ENCODE results near the gene DNAJC12.
"Not testable (repeated sequence)": the region's sequence is repeated elsewhere in the genome, so short reads cannot be mapped to it uniquely, and the experiment has no call there.

Gene DNAJC12

DNA sequence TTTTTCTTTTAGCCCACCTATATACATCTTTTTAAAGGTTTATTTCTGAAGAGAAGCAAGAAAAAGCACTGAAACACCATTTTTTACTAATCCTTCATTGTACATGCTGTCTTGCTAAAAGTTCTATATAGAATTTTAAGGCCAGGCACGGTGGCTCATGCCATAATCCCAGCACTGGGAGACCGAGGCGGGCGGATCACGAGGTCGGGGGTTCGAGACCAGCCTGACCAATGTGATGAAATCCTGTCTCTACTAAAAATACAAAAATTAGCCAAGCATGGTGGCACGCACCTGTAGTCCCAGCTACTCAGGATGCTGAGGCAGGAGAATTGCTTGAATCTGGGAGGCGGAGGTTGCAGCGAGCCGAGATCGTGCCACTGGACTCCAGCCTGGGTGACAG lies 1.5 kb upstream of the DNAJC12 start:
- not testable (repeated sequence) for DNase-seq

DNA sequence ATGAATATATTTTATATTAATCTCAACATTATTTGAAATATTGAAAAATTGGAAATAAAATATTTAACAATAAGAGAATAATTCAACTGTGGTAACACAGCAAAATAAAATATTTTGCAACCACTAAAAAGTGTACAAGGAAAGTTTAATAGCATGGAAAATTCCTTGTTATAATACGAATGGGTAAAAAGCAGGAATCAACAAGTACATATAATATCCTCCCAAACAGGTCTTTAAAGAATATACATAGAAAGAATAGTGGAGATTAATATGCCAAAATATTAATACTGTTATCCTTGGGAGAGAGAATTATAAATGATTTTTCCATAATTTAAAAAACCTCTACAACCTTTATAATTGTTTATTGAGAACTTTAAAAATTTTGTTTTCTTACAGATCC lies 1.0 kb downstream of the DNAJC12 start:
- no peak for DNase-seq

DNA sequence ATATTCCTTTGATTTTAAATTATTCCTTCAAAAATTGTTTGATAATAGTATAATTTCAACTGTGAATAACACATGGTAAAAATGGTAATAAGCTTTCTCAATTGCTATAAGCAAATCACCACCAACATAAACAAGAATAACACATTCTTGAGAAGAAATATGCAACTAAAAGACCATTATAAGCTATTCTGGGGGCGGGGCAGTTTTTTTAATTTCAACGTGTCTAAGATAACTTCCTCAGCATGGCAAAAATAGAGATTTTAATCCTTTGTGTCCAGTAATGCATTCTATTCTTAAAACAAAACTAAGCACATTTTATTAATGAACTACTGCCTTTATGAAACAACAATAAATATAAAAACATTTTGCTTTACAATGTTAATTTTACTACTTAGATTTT lies 1.5 kb downstream of the DNAJC12 start:
- DNase-seq: no peak

DNA sequence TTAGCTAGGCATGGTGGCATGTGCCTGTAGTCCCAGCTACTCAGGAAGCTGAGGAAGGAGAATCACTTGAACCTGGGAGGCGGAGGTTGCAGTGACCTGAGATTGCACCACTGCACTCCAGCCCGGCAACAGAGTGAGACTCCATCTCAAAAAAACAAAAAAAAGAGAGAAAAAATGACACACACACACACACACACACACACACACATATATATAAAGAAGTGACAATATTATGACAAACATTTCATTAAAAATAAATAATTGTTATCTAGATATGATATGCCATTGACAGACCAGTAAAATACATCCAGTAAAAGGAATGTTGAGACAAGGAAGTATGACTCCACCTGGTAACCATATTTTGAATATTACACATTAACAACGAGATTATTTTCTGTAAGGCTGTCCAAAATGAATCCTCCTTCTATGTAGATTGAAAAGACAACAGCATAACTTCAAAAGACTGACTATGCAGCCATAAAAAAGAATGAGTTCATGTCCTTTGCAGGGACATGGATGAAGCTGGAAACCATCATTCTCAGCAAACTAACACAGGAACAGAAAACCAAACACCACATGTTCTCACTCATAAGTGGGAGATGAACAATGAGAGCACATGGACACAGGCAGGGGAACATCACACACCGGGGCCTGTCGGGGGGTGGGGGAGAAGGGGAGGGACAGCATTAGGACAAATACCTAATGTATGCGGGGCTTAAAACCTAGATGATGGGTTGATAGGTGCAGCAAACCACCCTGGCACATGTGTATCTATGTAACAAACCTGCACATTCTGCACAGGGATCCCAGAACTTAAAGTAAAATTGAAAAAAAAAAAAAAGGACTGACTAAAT lies 2.2 kb downstream of the DNAJC12 start:
- DNase-seq: not testable (repeated sequence)

DNA sequence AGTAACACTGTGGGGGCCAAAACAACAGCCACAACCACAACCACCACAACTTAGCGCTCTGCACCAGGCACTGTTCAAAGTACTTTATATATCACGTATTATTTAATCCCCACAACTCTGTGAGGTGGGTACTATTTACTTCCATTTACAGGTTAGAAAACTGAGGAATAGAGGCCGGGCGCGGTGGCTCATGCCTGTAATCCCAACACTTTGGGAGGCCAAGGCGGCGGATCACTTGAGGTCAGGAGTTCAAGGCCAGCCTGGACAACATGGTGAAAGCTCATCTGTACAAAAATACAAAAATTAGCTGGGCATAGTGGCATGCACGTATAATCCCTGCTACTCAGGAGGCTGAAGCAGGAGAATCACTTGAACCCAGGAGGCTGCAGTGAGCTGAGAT lies 3.6 kb downstream of the DNAJC12 start:
- DNase-seq: no peak

DNA sequence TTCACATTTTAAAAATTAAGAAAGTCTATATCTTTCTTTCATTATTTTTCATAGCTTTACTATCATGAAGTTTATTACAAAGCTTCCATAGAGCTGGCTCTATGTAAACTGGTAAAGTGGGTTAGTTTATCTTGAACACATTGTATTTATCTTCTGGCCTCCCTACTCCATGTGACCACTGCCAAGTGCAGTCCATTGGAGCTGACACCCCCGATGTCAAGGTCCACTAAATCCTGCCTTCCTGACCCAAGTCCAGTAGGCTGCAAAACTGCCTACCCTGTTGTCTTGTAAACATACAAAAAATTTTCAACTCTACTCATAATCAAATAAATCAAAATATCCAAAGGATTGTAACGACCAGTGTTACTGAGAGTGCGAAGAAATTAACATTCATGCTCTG lies 10.2 kb downstream of the DNAJC12 start:
- no peak for DNase-seq

DNA sequence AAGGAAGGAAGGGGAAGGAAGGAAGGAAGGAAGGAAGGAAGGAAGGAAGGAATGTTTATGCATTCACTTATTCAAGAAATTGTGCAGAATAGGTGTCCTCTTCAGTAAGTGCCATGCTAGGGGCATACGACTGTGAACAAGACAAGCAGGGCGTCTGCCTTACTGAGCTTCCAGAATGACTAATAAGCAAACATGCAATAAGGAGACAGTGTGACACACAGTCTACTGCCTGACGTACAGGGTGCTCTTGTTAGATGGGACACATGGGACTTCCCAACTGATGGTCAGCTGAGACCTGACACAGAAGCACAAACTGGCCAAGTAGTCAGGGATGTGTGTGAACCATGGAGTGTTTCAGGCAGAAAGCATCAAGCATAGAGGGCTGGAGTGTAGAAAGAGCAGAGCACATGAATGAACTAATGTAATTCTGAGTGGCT lies 18.2 kb downstream of the DNAJC12 start:
- no peak for DNase-seq

DNA sequence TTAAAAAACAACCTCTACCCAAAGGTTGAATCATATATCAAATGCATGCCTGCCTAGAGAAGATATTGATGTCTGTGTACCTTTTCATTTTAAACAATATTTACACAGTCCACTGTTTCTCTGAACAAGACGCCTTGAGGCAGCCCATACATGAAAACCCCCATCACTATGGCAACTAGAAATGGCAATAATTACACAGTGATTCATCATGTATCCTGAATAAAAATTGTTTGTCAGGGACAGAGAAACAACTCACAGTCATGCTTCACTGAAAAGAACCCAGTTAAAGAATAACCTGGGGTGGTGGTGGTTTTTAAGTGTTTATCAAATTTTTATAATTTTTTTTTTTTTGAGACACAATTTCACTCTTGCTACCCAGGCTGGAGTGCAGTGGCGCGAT lies 19.7 kb downstream of the DNAJC12 start:
- DNase-seq: no peak

DNA sequence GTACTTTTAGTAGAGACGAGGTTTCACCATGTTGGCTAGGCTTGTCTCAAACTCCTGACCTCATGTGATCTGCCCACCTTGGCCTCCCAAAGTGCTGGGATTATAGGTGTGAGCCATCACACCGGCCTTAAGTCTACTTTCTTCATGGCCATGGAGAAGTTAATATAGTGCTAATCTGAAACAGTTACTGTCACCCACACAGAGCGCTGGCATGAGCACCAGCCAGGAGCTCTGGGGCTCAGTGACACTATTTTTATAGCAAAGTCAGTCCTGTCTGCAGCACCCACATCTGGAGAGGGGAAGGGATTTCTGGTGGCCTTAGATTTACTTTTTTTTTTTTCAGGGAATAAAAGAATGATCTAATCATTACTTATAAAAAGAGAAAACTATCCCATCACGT lies 21.3 kb downstream of the DNAJC12 start:
- DNase-seq: no peak

DNA sequence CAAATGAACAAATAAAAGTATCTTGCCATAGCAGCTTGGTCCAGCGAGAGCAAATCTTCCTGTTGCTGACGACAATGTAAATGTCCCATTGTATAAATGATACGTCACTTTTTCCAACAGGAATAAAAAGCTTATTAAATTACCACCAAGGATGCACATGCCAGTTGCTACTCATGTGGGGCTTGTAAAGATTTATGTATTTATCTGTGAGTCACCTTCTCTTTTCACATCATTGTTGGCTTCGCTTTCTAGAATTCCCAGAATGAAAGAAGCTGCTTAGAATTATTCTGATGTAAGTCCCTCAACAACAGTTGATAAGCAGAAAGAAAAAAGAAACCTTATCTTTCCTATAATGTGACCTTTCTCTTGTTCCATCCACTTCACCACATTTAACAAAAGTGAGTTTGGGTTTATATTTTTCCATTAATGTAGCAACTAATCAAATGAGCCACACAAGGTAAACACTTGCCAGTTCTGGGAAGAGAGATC lies 22.4 kb downstream of the DNAJC12 start:
- no peak for DNase-seq

DNA sequence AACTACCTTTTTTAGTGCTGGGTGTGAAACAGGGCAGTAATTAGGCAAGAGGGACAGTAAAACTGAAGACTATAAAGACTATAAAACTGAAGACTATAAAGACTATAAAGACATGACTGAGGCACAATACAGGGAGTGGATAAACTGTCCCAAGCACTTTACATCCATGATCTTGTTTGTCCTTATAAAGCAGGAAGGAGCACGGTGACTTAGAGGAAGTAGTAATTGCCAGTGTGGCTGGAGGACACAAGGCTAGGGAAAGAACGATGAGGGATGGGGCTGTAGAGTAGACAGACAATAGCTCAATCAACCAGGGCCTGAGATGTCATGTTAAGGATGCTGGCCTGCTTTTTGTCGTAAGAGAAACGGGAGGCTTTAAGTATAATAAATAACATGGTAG lies 26.0 kb downstream of the DNAJC12 start:
- DNase-seq: no peak

DNA sequence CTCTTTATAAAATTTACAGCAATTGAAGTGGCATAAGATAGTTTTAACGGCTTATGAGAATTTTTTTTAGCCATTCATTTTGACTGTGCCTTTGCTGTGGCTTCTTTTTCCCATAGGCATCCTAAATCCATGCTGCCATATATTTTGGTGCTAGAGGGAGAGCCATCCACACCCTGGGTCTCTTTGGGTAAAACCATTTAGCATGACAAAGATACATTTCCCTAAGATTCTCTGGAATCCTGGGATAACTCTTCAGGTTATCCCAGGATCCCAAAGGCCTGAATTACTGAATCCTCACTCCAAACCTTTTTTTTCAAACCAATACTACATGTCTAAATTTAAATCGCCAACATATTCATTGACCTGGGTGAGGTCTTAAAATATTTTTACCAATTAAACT lies 28.9 kb downstream of the DNAJC12 start:
- no peak for DNase-seq

DNA sequence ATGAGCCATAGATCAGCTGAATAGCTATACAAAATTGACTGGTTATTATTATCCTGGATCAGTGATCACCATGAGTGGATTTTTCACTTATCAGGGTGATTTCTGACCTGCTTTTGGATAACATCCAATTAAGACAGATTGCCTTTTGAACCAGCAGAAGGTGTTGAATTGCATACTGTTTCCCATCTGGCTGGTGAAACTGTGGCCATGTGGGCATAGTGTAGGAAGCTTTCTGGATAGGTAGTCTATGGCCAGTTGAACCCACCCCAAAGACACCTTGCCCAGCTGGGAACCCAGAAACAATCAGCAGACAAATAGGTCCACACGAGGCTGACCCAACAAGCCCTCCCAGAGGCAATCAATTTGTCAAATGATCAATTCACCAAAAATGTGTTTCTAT lies 29.3 kb downstream of the DNAJC12 start:
- DNase-seq: no peak

DNA sequence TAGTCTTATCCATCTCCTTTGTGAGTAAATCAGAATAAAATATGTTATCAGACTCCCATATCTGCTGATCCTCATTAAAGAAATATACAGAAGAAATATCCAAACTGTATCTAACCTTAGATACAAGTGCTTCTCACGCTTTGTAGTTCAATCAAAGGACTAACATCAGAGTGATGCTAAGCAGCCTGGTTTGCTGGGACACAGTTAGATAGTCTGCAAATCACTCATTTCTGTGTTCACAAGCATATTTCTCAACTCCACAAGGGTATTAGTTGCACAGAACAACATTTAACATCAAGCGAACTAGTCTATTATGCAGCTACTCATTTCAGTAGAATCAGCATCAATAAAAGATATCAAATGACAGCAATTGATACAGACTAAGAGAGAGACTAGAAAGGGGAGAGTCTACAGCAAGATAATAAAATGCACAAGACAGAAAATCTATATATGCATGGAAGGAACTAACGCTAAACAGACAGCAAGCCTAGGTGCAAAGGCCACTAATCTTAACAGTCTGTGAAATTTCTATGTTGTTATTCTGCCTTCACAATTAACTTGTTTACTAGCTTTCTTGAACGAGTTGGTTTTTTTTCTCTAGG lies 30.0 kb downstream of the DNAJC12 start:
- DNase-seq: no peak

DNA sequence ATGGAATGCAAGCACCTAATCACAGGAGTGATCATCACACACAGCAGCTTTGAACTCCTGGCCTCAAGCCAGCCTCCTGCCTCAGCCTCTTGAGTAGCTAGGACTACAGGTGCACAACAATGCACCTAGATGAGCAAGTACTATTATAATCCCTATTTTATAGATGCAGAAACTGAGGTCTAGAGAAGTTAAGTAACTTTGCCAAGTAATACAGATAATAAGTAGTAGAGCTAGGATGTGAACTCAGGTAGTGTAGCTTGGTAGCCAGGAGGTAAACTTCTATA lies 33.7 kb downstream of the DNAJC12 start:
- DNase-seq: no peak

DNA sequence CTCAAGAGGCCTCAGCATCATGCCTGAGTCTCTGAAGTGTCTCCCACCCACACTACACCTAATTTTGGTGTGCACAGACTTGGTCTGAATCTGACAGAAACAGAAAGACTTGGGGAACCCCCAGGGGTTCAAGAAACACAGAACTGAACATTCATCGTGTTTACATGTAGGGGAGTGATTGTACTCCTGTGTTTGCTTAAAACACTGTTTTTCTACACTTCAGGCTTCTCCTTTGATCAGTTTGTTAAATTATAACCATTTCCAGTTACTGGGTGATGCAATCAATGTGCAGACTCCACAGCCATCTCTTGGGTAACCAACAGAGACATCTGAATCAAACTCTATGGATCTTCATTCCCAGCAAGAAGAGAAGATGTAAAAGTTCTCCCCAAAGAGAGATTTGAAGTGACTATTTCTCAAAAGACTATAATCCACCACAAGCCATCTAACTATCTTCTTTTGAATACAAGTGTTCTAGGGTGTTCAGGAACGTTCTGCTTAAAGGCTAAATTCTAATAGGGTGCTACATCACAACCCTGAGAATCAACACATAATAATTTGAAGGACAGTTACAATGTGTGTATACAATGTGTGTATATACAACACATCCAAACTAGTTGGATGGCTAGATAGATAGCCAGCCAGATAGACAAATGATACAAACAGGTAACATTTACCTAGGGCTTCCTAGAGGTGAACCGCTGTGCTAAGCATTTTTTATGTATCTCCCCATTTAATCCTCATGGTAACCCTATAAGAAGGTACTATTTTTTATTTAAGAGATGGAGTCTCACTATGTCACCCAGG lies 34.2 kb downstream of the DNAJC12 start:
- no peak for DNase-seq

DNA sequence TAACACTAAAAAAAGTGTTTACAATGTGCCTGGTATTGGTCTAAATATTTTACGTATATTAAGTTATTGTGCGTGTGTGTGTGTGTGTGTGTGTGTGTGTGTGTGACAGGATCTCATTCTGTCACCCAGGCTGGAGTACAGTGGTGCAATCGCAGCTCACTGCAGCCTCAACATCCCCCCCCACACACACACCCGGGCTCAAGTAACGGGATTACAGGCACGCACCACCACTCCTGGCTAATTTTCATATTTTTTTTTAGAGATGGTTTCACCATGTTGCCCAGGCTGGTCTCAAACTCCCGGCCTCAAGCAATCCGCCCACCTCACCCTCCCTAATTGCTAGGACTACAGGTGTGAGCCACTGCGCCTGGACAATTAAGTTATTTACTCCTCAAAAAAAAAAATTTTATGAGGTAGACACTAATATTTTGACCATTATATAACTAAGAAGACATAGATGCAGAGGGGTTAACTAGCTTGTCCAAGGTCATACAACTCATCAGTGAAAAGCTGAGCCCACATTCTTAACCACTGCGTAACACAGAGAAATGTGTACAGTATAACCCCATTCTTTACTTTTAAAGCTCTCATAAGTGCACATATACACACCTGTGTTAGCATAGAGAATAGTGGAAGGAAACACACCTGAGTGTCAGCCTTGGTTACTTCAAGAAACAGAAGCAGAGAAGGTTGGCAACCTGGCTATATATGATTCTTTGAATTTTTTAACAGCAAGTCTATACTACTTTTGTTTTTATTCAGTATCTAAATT lies 35.0 kb downstream of the DNAJC12 start:
- DNase-seq: no peak

DNA sequence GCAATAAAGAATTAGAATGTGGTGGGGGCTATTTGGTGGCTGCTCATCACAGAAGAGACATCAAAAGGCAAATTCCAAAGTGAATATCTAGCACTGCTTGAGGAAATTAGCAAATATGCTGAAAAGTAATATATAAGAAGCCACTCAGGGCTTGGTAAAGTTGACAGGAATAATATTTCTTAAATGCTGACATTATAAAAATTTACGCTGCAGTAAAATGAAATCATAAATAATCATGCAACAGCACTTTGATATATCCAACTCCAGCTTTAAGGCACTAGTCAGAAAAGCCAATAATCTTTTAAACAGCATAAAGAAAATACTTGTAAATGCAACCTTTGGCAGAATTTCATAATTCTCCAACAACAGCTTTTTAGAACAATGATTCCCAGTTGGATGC lies 36.9 kb downstream of the DNAJC12 start:
- DNase-seq: no peak

DNA sequence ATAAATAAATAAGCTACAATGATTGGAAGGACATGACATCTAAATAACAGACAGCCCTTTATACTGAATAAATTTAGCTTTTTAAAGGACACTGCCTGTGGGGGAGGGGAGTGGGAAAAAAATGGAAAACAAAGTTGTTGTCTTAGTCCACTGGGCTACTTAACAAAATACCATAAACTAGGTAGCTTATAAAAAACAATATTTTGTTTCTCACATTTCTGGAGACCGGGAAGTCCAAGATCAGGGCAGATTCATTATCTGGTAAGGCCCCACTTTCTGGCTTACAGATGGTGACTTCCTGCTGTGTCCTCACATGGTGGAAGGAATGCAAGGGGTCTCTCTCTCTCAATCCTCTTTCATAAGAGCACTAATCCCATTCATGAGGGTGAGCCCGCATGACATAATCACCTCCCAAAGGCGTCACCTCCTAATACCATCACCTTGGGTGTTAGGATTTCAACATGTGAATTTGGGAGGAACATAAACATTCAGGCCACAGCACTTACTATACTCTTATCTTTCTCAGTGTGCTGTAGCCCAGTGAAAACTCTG lies 43.0 kb downstream of the DNAJC12 start:
- DNase-seq: no peak

DNA sequence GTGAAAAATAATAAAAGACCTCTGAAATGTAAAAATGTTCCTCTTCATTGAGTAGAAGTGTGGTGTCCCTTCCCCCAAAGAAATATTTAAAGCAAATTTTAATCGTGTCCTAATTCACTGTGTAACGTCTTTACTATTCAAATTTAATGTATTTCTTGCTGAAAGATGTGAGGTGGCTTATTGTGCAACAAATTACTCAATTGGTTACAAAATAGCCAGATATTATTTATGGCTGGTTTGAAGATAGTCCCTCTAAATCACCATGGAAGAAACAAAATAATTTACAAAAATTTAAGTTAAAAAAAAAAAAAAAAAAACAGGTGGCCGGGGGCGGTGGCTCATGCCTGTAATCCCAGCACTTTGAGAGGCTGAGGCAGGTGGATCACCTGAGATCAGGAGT lies 43.7 kb downstream of the DNAJC12 start:
- DNase-seq: no peak

DNA sequence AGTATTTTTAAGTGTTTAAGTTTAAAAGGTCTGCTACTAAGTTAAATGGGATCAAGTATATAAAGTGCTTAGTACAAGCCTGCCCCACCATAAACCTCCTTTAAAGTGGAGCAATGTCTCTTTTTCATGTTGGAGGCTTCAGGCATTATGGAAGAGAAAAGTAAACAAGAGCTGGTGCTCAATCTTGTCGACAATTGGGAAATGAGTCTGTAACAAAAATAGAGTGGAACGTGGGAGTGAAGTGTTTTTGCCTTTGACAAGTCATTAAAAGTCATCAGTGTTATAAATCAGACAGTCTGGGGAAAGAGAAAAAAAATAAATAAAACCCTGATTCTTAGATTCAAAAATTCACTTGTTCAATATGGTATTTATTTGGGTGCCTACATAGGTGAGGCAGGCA lies 44.7 kb downstream of the DNAJC12 start:
- no peak for DNase-seq

DNA sequence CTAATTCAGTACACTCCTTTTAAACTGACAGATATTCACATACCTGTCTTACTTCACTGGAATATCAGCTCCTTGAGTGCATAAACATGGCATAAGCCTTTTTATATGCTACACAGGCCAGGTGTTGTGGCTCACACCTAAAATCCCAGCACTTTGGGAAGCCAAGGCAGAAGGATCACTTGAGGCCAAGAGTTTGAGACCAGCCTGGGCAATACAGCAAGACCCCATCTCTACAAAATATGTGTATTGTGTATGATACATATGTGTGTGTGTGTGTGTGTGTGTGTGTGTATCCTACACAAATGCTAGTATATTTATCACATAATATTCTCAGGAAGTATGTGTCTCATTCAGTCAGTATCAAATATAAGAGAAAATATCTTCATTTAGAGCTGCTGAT lies 45.3 kb downstream of the DNAJC12 start:
- no peak for DNase-seq

Measured in stimulated activated naive CD4-positive, alpha-beta T cell treated with Interleukin-2 at 50 U/mL for 16 hours (primary cell).